ENCODE measurements around the gene DNASE1L1.

- no peak for TF ChIP-seq CTCF (IDR thresholded peaks at IDR 0.05)
- TF ChIP-seq EZH2 (IDR thresholded peaks at IDR 0.05; ENCODE audit: borderline replicate concordance, insufficient read depth, low read depth, low read length, poor library complexity, severe bottlenecking): no peak
These were observed 27.8 kb downstream of the DNASE1L1 start for GRCh38 chrX:154381271-154381670.

Data from B cell (primary cell).